WTC11 (cell line): ENCODE measurements around the gene PEX19. TPM values are rescaled to one million over a fixed set of nuclear protein-coding genes. Genes with fewer than 3 reads are reported as not detected.
A peak's percentile ranks its signal among the peaks of the same experiment; 100 is the strongest.

Source experiments
- ATAC-seq: fragments of 200-7000 bp; cut with Tn5 transposase; 2 replicates; pipeline ENCODE4 v1.10.0; 2021; ENCODE audit warnings: mild to moderate bottlenecking, moderate library complexity
- CTCF ChIA-PET: fragments of 300-600 bp; sonication (Branson Sonifier 250); formaldehyde crosslinking; loops from one replicate; lab custom pipeline; 2021; ENCODE audit warnings: antibody characterized with exemption; lab: Charles Lee
- POLR2A ChIA-PET: fragments of 350-600 bp; sonication (Branson Sonifier 250); formaldehyde crosslinking; loops from one replicate; lab custom pipeline; 2021; ENCODE audit warnings: antibody characterized with exemption; lab: Charles Lee
- DNase-seq: peaks from one replicate; pipeline ENCODE4 v3.0.0; 2021; ENCODE audit warnings: low spot score
- H3K27ac Mint-ChIP-seq: 2 replicates; pipeline ENCODE4 v1.8.0; 2021; ENCODE audit warnings: mixed read lengths
- H3K27me3 Mint-ChIP-seq: 2 replicates; pipeline ENCODE4 v1.8.0; 2021; ENCODE audit warnings: low read depth, mild to moderate bottlenecking, moderate library complexity, mixed read lengths
- H3K36me3 Mint-ChIP-seq: 2 replicates; pipeline ENCODE4 v1.8.0; 2021; ENCODE audit warnings: mixed read lengths
- H3K4me1 Mint-ChIP-seq: 2 replicates; pipeline ENCODE4 v1.8.0; 2022; ENCODE audit warnings: mixed read lengths
- H3K4me3 Mint-ChIP-seq: 2 replicates; pipeline ENCODE4 v1.8.0; 2021; ENCODE audit warnings: mild to moderate bottlenecking, moderate library complexity, mixed read lengths
- H3K9me3 Mint-ChIP-seq: 2 replicates; pipeline ENCODE4 v1.8.0; 2021; ENCODE audit warnings: mixed read lengths
- FOXJ3 ChIP-seq: sonication (generic); formaldehyde crosslinking; IDR thresholded peaks from 2 replicates; pipeline ENCODE4 v1.9.0; 2021; ENCODE audit warnings: missing genetic modification reagents, mild to moderate bottlenecking, borderline replicate concordance
- FOXK1 ChIP-seq: sonication (generic); formaldehyde crosslinking; IDR thresholded peaks from 2 replicates; pipeline ENCODE4 v1.8.0; 2022; ENCODE audit warnings: mild to moderate bottlenecking, moderate library complexity, missing genetic modification reagents
- FOXP4 ChIP-seq: sonication (generic); formaldehyde crosslinking; IDR thresholded peaks from 2 replicates; pipeline ENCODE4 v1.8.0; 2022; ENCODE audit warnings: mild to moderate bottlenecking, missing genetic modification reagents
- GABPB1 ChIP-seq: sonication (generic); formaldehyde crosslinking; IDR thresholded peaks from 2 replicates; pipeline ENCODE4 v1.8.1; 2023; ENCODE audit warnings: mild to moderate bottlenecking, missing genetic modification reagents
- HMGA2 ChIP-seq: fragments of 250-450 bp; sonication (Bioruptor Pico); IDR thresholded peaks from 2 replicates; pipeline ENCODE4 v1.4.0; 2021; ENCODE audit warnings: mild to moderate bottlenecking, moderate library complexity
- KAT7 ChIP-seq: sonication (generic); formaldehyde crosslinking; IDR thresholded peaks from 2 replicates; pipeline ENCODE4 v1.8.1; 2023; ENCODE audit warnings: missing genetic modification reagents, mild to moderate bottlenecking, borderline replicate concordance
- NFE2L1 ChIP-seq: sonication (generic); formaldehyde crosslinking; IDR thresholded peaks from 2 replicates; pipeline ENCODE4 v1.8.1; 2023; ENCODE audit warnings: missing genetic modification reagents
- NR3C1 ChIP-seq: sonication (generic); formaldehyde crosslinking; conservative IDR thresholded peaks from 2 replicates; pipeline ENCODE4 v1.8.1; 2023; ENCODE audit warnings: low read depth, mild to moderate bottlenecking, missing genetic modification reagents
- PREB ChIP-seq: sonication (generic); formaldehyde crosslinking; IDR thresholded peaks from 2 replicates; pipeline ENCODE4 v1.8.1; 2022; ENCODE audit warnings: mild to moderate bottlenecking, missing genetic modification reagents, moderate library complexity, borderline replicate concordance
- PRRX2 ChIP-seq: fragments of 250-450 bp; sonication (Bioruptor Pico); IDR thresholded peaks from 2 replicates; pipeline ENCODE4 v1.8.0; 2021; ENCODE audit warnings: mild to moderate bottlenecking
- RELA ChIP-seq: sonication (generic); formaldehyde crosslinking; IDR thresholded peaks from 2 replicates; pipeline ENCODE4 v1.8.1; 2022; ENCODE audit warnings: missing genetic modification reagents, mild to moderate bottlenecking, borderline replicate concordance
- SMAD3 ChIP-seq: sonication (generic); formaldehyde crosslinking; IDR thresholded peaks from 2 replicates; pipeline ENCODE4 v1.8.0; 2022; ENCODE audit warnings: missing genetic modification reagents, mild to moderate bottlenecking, borderline replicate concordance
- SOX15 ChIP-seq: fragments of 250-450 bp; sonication (Bioruptor Pico); IDR thresholded peaks from 2 replicates; pipeline ENCODE4 v1.9.0; 2021; ENCODE audit warnings: mild to moderate bottlenecking
- TCF7 ChIP-seq: sonication (generic); formaldehyde crosslinking; IDR thresholded peaks from 2 replicates; pipeline ENCODE4 v1.8.0; 2022; ENCODE audit warnings: mild to moderate bottlenecking, low read depth, missing genetic modification reagents, moderate library complexity
- ZBTB21 ChIP-seq: sonication (generic); formaldehyde crosslinking; IDR thresholded peaks from 2 replicates; pipeline ENCODE4 v1.8.1; 2023; ENCODE audit warnings: mild to moderate bottlenecking, missing genetic modification reagents, borderline replicate concordance
- ZMAT4 ChIP-seq: fragments of 250-450 bp; sonication (Bioruptor Pico); IDR thresholded peaks from 2 replicates; pipeline ENCODE4 v1.9.0; 2021; ENCODE audit warnings: mild to moderate bottlenecking
- ZNF121 ChIP-seq: sonication (generic); formaldehyde crosslinking; IDR thresholded peaks from 2 replicates; pipeline ENCODE4 v1.8.0; 2023; ENCODE audit warnings: missing genetic modification reagents
- ZNF219 ChIP-seq: sonication (generic); formaldehyde crosslinking; IDR thresholded peaks from 2 replicates; pipeline ENCODE4 v1.8.0; 2023; ENCODE audit warnings: missing genetic modification reagents, mild to moderate bottlenecking, borderline replicate concordance
- ZNF396 ChIP-seq: fragments of 250-450 bp; sonication (Bioruptor Pico); IDR thresholded peaks from 2 replicates; pipeline ENCODE4 v1.8.0; 2021; ENCODE audit warnings: mild to moderate bottlenecking, moderate library complexity, borderline replicate concordance
- total RNA-seq: library from RNA; stranded (reverse); gene quantifications from 3 replicates; pipeline ENCODE4 v1.2.3, GENCODE V29; 2021
- TF ChIP-seq, protein P1 (sequence below): fragments of 250-450 bp; sonication (Bioruptor Pico); conservative IDR thresholded peaks from 2 replicates; pipeline ENCODE4 v1.9.0; 2021; ENCODE audit warnings: mild to moderate bottlenecking
- TF ChIP-seq, protein P2 (sequence below): sonication (generic); formaldehyde crosslinking; IDR thresholded peaks from 2 replicates; pipeline ENCODE4 v1.8.1; 2022; ENCODE audit warnings: missing genetic modification reagents, borderline replicate concordance

Gene PEX19
- total RNA-seq, 1 experiment from 2014 or later, result 85.2 TPM

GRCh38 chr1:160257411-160258015 is 27.4 kb downstream of the PEX19 start:
- POLR2A ChIA-PET, result no interaction called here
- H3K36me3 Mint-ChIP-seq, result peaks cover 10% of the 10 kb centered on the region
- no peak for ATAC-seq
- no peaks in the 10 kb centered on the region for H3K27me3 Mint-ChIP-seq
- H3K27ac Mint-ChIP-seq, result peak overlapping the region; percentile 43; the same call in 1 of the 2 replicates
- CTCF ChIA-PET, result interaction anchor here (0.6 to 1.1 kb wide), 6 partner anchors 34 to 212 kb away, joined by 3 to 5 read pairs (median 3); no protein-coding TSS in a partner anchor
- no peak overlapping the region for H3K4me3 Mint-ChIP-seq
- no peaks in the 10 kb centered on the region for H3K9me3 Mint-ChIP-seq
- TF ChIP-seq ZNF219 (CRISPR knock-in tag) (no peak), GABPB1 (CRISPR knock-in tag) (no peak), SMAD3 (CRISPR knock-in tag) (no peak)
- TF ChIP-seq, all 79 proteins: peak for 0
- H3K4me1 Mint-ChIP-seq, result peaks cover 30% of the 10 kb centered on the region
- no peak for DNase-seq

DNA sequence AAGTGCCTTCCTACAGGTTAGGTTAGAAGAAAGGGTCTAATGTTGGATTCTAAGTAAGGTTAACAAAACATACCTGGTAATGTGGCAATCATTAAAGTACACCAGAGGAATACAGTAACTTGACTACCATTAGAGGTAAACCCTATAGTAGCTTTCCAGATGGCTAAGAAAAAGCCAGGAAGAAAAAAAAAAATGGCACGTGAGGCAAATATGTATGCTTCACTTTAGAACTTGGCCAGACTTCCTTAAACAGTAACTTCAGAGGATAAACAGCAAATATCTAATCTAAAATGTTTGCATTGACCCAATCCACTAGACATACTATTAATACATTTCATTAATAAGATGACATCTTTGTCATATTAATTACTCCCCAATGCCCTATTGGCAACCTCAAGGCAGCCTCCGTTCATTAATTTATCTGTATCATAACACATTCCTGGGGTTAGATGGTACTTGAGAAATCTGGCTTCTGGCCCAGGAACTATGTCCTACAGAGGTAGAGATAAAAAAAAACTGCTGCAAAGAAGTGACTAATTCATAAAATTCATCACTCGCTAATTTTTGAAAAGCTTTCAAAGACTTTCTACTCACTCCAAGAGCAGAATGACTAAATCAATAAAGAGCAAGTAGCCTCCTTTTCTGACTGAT is 28.4 kb downstream of the PEX19 start:
- TF ChIP-seq NR3C1 (CRISPR knock-in tag) (no peak), HMGA2 (CRISPR knock-in tag) (no peak), ZBTB21 (CRISPR knock-in tag) (no peak), ZNF396 (CRISPR knock-in tag) (no peak), KAT7 (CRISPR knock-in tag) (no peak), SOX15 (no peak), RELA (no peak), TCF7 (CRISPR knock-in tag) (no peak), ZNF121 (CRISPR knock-in tag) (no peak), ZMAT4 (CRISPR knock-in tag) (no peak), NFE2L1 (no peak), FOXP4 (no peak)
- TF ChIP-seq, protein P1, sequence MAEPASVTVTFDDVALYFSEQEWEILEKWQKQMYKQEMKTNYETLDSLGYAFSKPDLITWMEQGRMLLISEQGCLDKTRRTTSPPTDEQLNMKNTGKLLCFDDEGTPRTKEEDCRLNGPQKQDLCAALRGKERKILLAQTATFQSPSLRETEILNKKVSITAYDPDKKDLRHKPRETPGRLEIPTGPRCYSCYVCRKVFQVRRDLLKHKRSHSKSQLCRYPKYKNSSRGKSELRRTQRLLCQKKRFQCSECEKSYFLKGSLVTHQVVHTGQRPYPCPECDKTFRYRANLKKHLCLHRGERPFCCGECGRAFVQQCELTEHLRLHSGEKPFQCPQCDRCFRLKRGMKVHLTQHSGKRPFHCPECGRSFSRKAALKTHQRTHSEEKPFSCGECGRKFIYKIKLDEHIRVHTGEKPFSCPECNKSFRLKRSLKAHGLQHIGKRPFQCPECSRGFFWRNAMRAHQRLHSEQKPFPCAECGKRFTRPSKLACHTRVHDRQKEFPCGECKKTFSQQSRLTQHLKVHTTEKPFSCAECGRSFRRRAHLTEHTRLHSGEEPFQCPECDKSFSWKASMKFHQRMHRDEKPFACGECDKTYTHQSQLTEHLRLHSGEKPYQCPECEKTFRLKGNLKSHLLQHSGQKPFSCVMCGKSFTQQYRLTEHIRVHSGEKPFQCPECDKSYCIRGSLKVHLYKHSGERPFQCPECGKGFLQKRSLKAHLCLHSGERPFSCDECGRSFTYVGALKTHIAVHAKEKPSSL (CRISPR knock-in tag), result no peak
- TF ChIP-seq, all 79 proteins: peak for 0
- ATAC-seq, result no peak
- POLR2A ChIA-PET, result no interaction called here
- H3K4me1 Mint-ChIP-seq, result peaks cover 35% of the 10 kb centered on the region
- H3K27me3 Mint-ChIP-seq, result no peaks in the 10 kb centered on the region
- no peak overlapping the region for H3K4me3 Mint-ChIP-seq
- no peak for DNase-seq
- no peak overlapping the region for H3K27ac Mint-ChIP-seq
- H3K9me3 Mint-ChIP-seq, result no peaks in the 10 kb centered on the region
- H3K36me3 Mint-ChIP-seq, result peaks cover 12% of the 10 kb centered on the region
- CTCF ChIA-PET, result interaction anchor here (0.5 to 1.0 kb wide), 2 partner anchors 35 to 138 kb away, joined by 3 to 5 read pairs; no protein-coding TSS in a partner anchor

DNA sequence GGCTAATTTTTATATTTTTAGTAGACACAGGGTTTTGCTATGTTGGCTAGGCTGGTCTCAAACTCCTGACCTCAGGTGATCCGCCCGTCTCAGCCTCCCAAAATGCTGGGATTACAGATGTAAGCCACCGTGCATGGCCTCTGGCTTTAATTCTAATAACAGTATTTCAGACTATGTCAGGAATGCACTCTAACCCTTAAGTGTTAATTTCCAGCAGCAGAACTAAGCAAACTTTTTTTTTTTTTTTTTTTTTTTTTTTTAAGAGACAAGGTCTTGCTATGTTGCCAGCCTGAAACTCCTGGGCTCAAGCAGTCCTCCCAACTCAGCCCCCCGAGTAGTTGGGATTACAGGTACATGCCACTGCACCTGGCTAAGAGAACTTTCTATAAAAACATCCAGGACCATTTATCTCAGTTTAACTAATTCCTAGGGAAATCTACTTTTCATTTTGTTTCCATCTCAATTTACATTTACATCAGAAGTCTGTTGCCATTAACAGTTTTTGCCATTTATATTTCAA is 29.1 kb downstream of the PEX19 start:
- POLR2A ChIA-PET, result no interaction called here
- CTCF ChIA-PET, result no interaction called here
- Mint-ChIP-seq H3K9me3 (no peaks in the 10 kb centered on the region), H3K4me3 (no peak overlapping the region), H3K36me3 (peaks cover 12% of the 10 kb centered on the region), H3K4me1 (peaks cover 29% of the 10 kb centered on the region), H3K27me3 (no peaks in the 10 kb centered on the region), H3K27ac (no peak overlapping the region)
- no peak for ATAC-seq
- DNase-seq, result no peak
- TF ChIP-seq SOX15 (no peak), PRRX2 (CRISPR knock-in tag) (no peak), NR3C1 (CRISPR knock-in tag) (no peak), FOXK1 (no peak), FOXJ3 (no peak), PREB (CRISPR knock-in tag) (no peak), NFE2L1 (no peak)
- TF ChIP-seq, protein P2, sequence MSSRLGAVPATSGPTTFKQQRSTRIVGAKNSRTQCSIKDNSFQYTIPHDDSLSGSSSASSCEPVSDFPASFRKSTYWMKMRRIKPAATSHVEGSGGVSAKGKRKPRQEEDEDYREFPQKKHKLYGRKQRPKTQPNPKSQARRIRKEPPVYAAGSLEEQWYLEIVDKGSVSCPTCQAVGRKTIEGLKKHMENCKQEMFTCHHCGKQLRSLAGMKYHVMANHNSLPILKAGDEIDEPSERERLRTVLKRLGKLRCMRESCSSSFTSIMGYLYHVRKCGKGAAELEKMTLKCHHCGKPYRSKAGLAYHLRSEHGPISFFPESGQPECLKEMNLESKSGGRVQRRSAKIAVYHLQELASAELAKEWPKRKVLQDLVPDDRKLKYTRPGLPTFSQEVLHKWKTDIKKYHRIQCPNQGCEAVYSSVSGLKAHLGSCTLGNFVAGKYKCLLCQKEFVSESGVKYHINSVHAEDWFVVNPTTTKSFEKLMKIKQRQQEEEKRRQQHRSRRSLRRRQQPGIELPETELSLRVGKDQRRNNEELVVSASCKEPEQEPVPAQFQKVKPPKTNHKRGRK (CRISPR knock-in tag), result no peak
